CD4-positive, alpha-beta T cell (primary cell): ENCODE results near the gene DMBX1. TPM values are rescaled to one million over a fixed set of nuclear protein-coding genes. Genes with fewer than 3 reads are reported as not detected.
A peak's percentile ranks its signal among the peaks of the same experiment; 100 is the strongest.

Experiments used
- ATAC-seq: fragments of 200-7000 bp; cut with Tn5 transposase; one replicate; pipeline ENCODE4 v1.10.0; 2022; ENCODE audit warnings: mild to moderate bottlenecking; ENCODE audit not compliant: poor library complexity
- CTCF ChIA-PET: fragments of 350-600 bp; sonication (Branson Sonifier 250); formaldehyde crosslinking; loops from one replicate; lab custom pipeline; 2021; ENCODE audit warnings: antibody characterized with exemption, inconsistent platforms; lab: Charles Lee
- POLR2A ChIA-PET: fragments of 350-600 bp; sonication (Branson Sonifier 250); formaldehyde crosslinking; loops from one replicate; lab custom pipeline; 2021; ENCODE audit warnings: antibody characterized with exemption, inconsistent platforms; lab: Charles Lee
- DNase-seq, 14 experiments: peaks; one replicate each; pipeline ENCODE4 v3.0.0-alpha.2; 2013 to 2020; ENCODE audit warnings: mixed read lengths in 2 of 14
- H3K27ac ChIP-seq, 2 donors: one replicate each; pipeline versions ENCODE4 v1.5.1 to v1.7.0; 2013; ENCODE audit warnings: low read length in 2 of 2, low read depth in 1 of 2, mild to moderate bottlenecking in 1 of 2
- H3K27me3 ChIP-seq, 2 experiments: 1 replicate in 1 of 2; 2 replicates in 1 of 2; pipeline versions ENCODE4 v1.6.1 to v1.7.0; 2013; ENCODE audit warnings: low read length in 2 of 2, control low read depth in 1 of 2, mild to moderate bottlenecking in 1 of 2, moderate library complexity in 1 of 2; ENCODE audit not compliant: insufficient read depth in 2 of 2, control insufficient read depth in 1 of 2
- H3K36me3 ChIP-seq: one replicate; pipeline ENCODE4 v1.6.1; 2013; ENCODE audit warnings: low read length, control low read depth; ENCODE audit not compliant: insufficient read depth
- H3K4me1 ChIP-seq: one replicate; pipeline ENCODE4 v1.6.1; 2013; ENCODE audit warnings: low read length, control low read depth; ENCODE audit not compliant: insufficient read depth
- H3K4me3 ChIP-seq: one replicate; pipeline ENCODE4 v1.5.1; 2013; ENCODE audit warnings: mild to moderate bottlenecking, low read length, moderate library complexity
- H3K9me3 ChIP-seq, 2 experiments: 1 replicate in 1 of 2; 2 replicates in 1 of 2; pipeline versions ENCODE4 v1.6.1 to v1.7.0; 2013; ENCODE audit warnings: low read length in 2 of 2, mild to moderate bottlenecking in 2 of 2, control low read depth in 1 of 2, moderate library complexity in 1 of 2; ENCODE audit not compliant: control insufficient read depth in 1 of 2, insufficient read depth in 1 of 2
- H3K27ac Mint-ChIP-seq: one replicate; pipeline ENCODE4 v1.8.0; 2020; ENCODE audit warnings: mixed read lengths
- H3K27me3 Mint-ChIP-seq: one replicate; pipeline ENCODE4 v1.8.0; 2021; ENCODE audit warnings: mixed read lengths
- H3K36me3 Mint-ChIP-seq: one replicate; pipeline ENCODE4 v1.8.0; 2021; ENCODE audit warnings: low read depth, mixed read lengths
- H3K4me1 Mint-ChIP-seq: one replicate; pipeline ENCODE4 v1.8.0; 2021; ENCODE audit warnings: low read depth, mixed read lengths
- H3K4me3 Mint-ChIP-seq: one replicate; pipeline ENCODE4 v1.8.0; 2020; ENCODE audit warnings: mild to moderate bottlenecking, mixed read lengths
- H3K9me3 Mint-ChIP-seq: one replicate; pipeline ENCODE4 v1.8.0; 2020; ENCODE audit warnings: mixed read lengths
- intact Hi-C, 2 experiments: fragments of 100-400 bp; cut with DNase I in 1 of 2; cut with micrococcal nuclease in 1 of 2; formaldehyde crosslinking; loops; one replicate each; pipeline versions ENCODE4 v1.15.1 to v1.9.0; 2023 to 2025; cut with DNase I, micrococcal nuclease
- polyA plus RNA-seq, 2 donors: library from polyadenylated mRNA; unstranded; fragments of 120-200 nt; gene quantifications; one replicate each; pipeline ENCODE4 v1.2.1, GENCODE V29; 2013
- total RNA-seq, 174 experiments: library from RNA in 2 of 174; stranded (reverse) in 2 of 174; gene quantifications; one replicate each; pipeline ENCODE4 v1.2.3 and lab custom pipeline; 2021 to 2026
- TF ChIP-seq, protein P1 (sequence below): fragments of 200-600 bp; IDR thresholded peaks from one replicate; pipeline ENCODE4 v1.8.0; 2022; ENCODE audit warnings: antibody characterized with exemption, mild to moderate bottlenecking

The DMBX1 gene
- not detected for total RNA-seq
- not detected for polyA plus RNA-seq (2013, experiment 1 of 2)
- polyA plus RNA-seq (2013, experiment 2 of 2) = not detected
- 0 to 0.16 (median 0) reads per million in 172 experiments for total RNA-seq (lab: John Stamatoyannopoulos, UW)

DNA sequence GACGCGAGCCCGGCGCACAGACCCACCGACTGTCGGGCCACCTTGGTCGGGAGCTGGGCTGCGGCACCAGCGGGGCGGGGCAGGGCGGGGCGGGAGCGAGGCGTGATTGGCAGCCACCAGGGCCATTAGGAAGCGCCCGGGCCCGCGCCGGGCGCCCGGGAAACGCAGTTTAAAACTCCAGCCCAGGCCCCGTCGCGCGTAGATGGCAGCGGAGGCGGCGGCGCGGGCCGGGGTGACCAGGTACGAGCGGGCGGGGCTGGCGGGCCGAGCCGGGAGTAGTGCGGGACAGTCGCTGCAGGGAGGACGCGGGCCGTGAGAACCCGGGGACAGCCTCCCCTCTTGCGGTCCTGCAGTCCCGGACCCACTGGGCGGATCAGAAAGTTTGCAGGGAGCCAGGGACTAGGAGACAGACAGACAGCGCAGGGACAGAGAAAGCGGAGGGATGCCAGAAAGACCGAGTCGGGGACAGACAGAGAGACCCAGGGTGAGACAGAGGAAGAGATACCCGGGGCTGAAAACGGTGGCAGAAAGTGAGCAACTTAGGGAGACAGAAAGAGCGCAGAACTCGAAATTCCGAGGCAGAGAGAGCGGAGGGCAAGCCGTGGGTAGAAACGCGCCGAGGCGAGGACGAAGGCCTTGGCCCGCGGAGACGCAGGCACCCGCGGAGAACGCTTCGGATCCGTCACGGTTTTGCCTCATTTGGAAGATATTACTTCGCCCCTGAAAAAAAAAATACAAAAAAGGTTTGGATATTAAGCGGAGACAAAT, at the start of gene DMBX1:
DMBX1 (plus strand) TSS at position 199 of the 768 bp plus-strand sequence. CDS start 17,175 bp downstream, outside the sequence.
- TF ChIP-seq, protein P1, sequence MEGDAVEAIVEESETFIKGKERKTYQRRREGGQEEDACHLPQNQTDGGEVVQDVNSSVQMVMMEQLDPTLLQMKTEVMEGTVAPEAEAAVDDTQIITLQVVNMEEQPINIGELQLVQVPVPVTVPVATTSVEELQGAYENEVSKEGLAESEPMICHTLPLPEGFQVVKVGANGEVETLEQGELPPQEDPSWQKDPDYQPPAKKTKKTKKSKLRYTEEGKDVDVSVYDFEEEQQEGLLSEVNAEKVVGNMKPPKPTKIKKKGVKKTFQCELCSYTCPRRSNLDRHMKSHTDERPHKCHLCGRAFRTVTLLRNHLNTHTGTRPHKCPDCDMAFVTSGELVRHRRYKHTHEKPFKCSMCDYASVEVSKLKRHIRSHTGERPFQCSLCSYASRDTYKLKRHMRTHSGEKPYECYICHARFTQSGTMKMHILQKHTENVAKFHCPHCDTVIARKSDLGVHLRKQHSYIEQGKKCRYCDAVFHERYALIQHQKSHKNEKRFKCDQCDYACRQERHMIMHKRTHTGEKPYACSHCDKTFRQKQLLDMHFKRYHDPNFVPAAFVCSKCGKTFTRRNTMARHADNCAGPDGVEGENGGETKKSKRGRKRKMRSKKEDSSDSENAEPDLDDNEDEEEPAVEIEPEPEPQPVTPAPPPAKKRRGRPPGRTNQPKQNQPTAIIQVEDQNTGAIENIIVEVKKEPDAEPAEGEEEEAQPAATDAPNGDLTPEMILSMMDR = no peak
- Mint-ChIP-seq H3K27ac (no peak within 1 kb of the TSS), H3K4me3 (peak within 1 kb of the TSS; percentile 82), H3K4me1 (peaks cover 20% of the 10 kb centered on the region), H3K27me3 (peaks cover 86% of the 10 kb centered on the region), H3K9me3 (no peaks in the 10 kb centered on the region), H3K36me3 (no peaks in the 10 kb centered on the region)
- intact Hi-C loops = no loop called here
- ATAC-seq (peak; percentile 60), DNase-seq (peak in 6 of 14 experiments; percentile 4 to 54 (median 21))
- Histone ChIP-seq H3K4me3 (peak within 1 kb of the TSS; percentile 16), H3K4me1 (peaks cover 22% of the 10 kb centered on the region), H3K27me3 (peaks cover 79 to 96% of the 10 kb centered on the region in 2 experiments), H3K27ac (no peak within 1 kb of the TSS), H3K36me3 (no peaks in the 10 kb centered on the region), H3K9me3 (peaks cover 0 to 14% of the 10 kb centered on the region in 2 experiments)
- ChIA-PET POLR2A (no interaction called here), CTCF (no interaction called here)

DNA sequence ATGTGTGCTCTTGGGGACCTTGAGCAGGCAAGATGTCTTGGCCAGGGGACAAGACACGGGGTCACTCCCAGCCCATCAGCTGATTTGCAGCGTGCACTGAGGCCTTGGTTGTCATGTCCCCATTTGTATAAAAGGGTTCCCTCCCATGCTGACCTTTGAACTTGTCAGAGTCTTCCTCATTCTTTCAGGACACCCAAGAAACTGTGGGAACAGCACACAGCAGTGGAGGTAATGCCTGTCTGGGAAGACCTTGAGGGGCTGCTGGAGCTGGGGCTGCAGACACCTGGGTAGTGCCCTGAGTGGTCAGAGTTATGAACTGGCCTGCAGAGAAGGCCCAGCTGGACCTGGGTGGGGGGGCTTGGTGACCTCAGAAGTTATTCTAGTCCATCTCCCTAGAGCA, 49.2 kb upstream of the DMBX1 start:
- H3K4me3 ChIP-seq = no peak overlapping the region
- H3K4me1 ChIP-seq = peaks cover 10% of the 10 kb centered on the region
- Mint-ChIP-seq H3K4me1 (peaks cover 9% of the 10 kb centered on the region), H3K27ac (no peak overlapping the region), H3K36me3 (no peaks in the 10 kb centered on the region), H3K4me3 (no peak overlapping the region), H3K9me3 (no peaks in the 10 kb centered on the region), H3K27me3 (peaks cover 6% of the 10 kb centered on the region)
- no peak for ATAC-seq
- POLR2A ChIA-PET = no interaction called here
- DNase-seq = no peak
- CTCF ChIA-PET = no interaction called here
- intact Hi-C loops = no loop called here
- no peaks in the 10 kb centered on the region for H3K9me3 ChIP-seq
- no peak overlapping the region for H3K27ac ChIP-seq
- no peaks in the 10 kb centered on the region for H3K27me3 ChIP-seq
- no peaks in the 10 kb centered on the region for H3K36me3 ChIP-seq
- TF ChIP-seq, protein P1 = no peak

DNA sequence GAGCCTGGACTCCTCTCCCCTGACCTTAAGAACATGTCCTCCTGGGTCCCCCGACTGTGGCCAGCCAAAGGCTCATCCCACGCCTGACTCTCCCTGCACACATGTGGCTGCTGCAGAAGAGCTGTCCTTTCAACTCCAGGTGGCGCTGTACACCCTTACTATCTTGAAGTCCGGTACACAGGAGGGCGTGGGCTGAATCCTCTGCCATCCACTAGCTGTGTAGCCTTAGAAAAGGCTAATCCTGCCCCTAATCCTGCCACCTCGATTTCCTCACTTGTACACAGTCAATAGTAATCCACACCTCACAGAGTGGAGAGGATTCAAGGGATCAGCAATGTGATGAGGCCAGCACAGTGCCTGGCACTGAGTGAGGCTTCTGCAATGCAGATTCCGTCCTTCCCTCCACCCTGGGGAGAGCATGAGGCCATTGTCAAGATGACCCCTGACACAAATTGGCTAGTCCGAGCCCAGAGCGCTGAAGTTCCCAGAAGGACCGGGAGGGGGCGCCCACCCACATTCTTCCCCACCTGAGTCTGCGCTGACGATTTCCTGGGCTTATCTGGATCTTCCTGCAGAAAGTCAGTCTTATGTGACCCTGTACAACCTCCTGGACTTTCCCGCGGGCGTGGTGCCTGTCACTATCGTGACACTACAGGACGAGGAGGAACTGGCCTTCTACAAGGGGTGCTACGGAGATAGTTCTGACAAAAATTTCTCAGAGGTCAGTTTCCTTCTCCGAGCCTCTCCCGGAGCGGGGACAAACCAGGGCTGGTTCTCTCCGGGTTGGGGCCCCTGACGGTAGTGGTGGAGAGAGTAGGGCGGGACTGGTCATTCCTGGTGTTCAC, 47.1 kb upstream of the DMBX1 start:
- H3K36me3 ChIP-seq = no peaks in the 10 kb centered on the region
- peak; percentile 79 for ATAC-seq
- peaks cover 0 to 1% of the 10 kb centered on the region in 2 experiments for H3K9me3 ChIP-seq
- Mint-ChIP-seq H3K9me3 (no peaks in the 10 kb centered on the region), H3K27me3 (peaks cover 26% of the 10 kb centered on the region), H3K4me1 (peaks cover 20% of the 10 kb centered on the region), H3K27ac (no peak overlapping the region), H3K36me3 (no peaks in the 10 kb centered on the region), H3K4me3 (peak overlapping the region; percentile 87)
- ChIA-PET POLR2A (no interaction called here), CTCF (interaction anchor here (0.5 to 1.0 kb wide), 3 partner anchors 9 to 729 kb away, joined by 3 read pairs; a partner anchor contains a TSS)
- H3K4me1 ChIP-seq = peaks cover 21% of the 10 kb centered on the region
- intact Hi-C loops = loop anchor here (1.0 to 2.0 kb wide), 2 partner anchors 48 to 86 kb away; partner anchors contain the start of gene FAAH (in 1 of the 2)
- H3K4me3 ChIP-seq = peak overlapping the region; percentile 49
- H3K27ac ChIP-seq = no peak overlapping the region
- TF ChIP-seq, protein P1 = peak; percentile 92
- peak; percentile 47 to 80 (median 62) for DNase-seq
- peaks cover 9 to 18% of the 10 kb centered on the region in 2 experiments for H3K27me3 ChIP-seq
